Vagina (tissue), 2 donors: ENCODE results near the gene POU2F2.

Experiments
- CTCF ChIP-seq, 3 experiments: fragments of 450-650 bp in 2 of 3; fragments of 200-600 bp in 1 of 3; sonication (generic) in 1 of 3; IDR thresholded peaks; one replicate each; pipeline ENCODE4 v1.5.1; 2017 to 2019; ENCODE audit warnings: antibody characterized with exemption in 3 of 3, mild to moderate bottlenecking in 2 of 3, moderate library complexity in 2 of 3
- POLR2A ChIP-seq, 2 donors: fragments of 450-650 bp; IDR thresholded peaks; one replicate each; pipeline ENCODE4 v1.6.1; 2017; ENCODE audit warnings: antibody characterized with exemption in 2 of 2, mild to moderate bottlenecking in 2 of 2, moderate library complexity in 2 of 2
- POLR2AphosphoS5 ChIP-seq, 2 donors: sonication (generic); formaldehyde crosslinking; IDR thresholded peaks; one replicate each; pipeline ENCODE4 v1.9.0; 2017; ENCODE audit warnings: antibody characterized with exemption in 2 of 2, mild to moderate bottlenecking in 2 of 2, low read depth in 1 of 2; ENCODE audit not compliant: insufficient read depth in 1 of 2

DNA sequence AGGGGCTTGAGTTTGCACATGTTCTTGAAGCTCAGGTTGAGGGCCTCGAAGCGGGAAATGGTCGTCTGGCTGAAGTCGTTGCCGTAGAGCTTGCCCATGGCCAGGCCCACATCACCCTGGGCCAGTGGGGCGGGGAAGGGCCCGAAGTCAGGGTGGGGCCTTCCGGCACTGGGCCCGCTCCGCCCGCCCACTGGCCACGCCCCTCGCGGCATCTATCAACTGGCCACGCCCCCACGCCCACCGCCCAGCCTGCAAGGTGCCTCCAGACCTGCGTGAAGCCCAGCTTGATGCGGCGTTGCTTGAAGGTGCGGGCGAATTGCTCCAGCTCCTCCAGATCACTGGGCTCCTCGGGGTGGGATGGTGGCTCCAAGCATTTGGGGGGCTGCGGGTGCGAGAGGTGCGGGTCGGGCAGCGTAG, 36.4 kb downstream of the POU2F2 start:
- TF ChIP-seq CTCF (IDR thresholded peaks at IDR 0.05) (no peak), POLR2AphosphoS5 (IDR thresholded peaks at IDR 0.05; ENCODE audit: insufficient read depth in 1 of 2, low read depth in 1 of 2) (no peak), POLR2A (IDR thresholded peaks at IDR 0.05) (no peak)
